MG63 (cell line): Measurements from ENCODE around the gene GGA1. TPM values are rescaled to one million over a fixed set of nuclear protein-coding genes. Genes with fewer than 3 reads are reported as not detected.

ENCODE experiments used
- DNase-seq: peaks from one replicate; pipeline ENCODE4 v3.0.0-alpha.2; 2020
- H3K27me3 ChIP-seq: fragments of 250-450 bp; sonication (Bioruptor Pico); 2 replicates; pipeline ENCODE4 v1.5.1; 2020; ENCODE audit warnings: mild to moderate bottlenecking, moderate library complexity
- H3K36me3 ChIP-seq: fragments of 250-450 bp; sonication (Bioruptor Pico); 2 replicates; pipeline ENCODE4 v1.5.1; 2020; ENCODE audit warnings: mild to moderate bottlenecking, moderate library complexity
- H3K4me3 ChIP-seq: fragments of 250-450 bp; sonication (Bioruptor Pico); 2 replicates; pipeline ENCODE4 v1.5.1; 2020; ENCODE audit warnings: mild to moderate bottlenecking, moderate library complexity
- H3K9me3 ChIP-seq: fragments of 250-450 bp; sonication (Bioruptor Pico); 2 replicates; pipeline ENCODE4 v1.5.1; 2020; ENCODE audit warnings: mild to moderate bottlenecking, moderate library complexity
- total RNA-seq: library from RNA; depleted of rRNA; stranded (reverse); fragments of >200 nt; shearing (Covaris generic); gene quantifications from 2 replicates; pipeline ENCODE4 v1.2.3, GENCODE V29; 2014; ENCODE audit warnings: low replicate concordance

The GGA1 gene
- total RNA-seq, 1 experiment from 2014 or later = 33.2 TPM

DNA sequence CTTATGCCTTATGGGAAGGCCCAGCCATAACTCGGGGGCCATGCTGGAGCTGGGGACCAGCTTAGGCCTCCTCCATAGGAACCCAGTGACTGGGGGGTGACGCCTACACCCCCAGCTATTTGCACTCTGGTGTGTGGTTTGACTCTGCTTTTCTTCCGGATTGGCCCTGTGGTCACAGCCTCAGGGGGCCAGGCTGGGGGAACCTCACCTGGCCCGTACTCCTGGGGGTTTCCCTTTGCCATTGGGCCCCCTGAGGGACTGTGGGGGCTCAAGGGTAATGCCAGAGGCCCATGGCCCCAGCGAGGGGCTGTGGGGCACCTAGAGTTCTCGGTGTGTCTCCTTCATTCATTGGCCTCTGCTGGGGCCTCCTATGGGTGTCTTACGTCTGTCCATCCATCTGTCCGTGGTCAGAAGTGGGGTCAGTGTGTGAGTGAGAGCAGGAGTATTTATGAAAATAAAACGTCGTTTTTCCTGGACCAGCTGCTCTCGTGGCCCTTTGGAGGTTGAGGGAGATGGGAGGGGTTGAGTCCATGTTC is 24.5 kb downstream of the GGA1 start:
- Histone ChIP-seq H3K36me3 (peaks cover 5% of the 10 kb centered on the region; the same call in 1 of the 2 replicates), H3K27me3 (no peaks in the 10 kb centered on the region)
- no peak for DNase-seq

DNA sequence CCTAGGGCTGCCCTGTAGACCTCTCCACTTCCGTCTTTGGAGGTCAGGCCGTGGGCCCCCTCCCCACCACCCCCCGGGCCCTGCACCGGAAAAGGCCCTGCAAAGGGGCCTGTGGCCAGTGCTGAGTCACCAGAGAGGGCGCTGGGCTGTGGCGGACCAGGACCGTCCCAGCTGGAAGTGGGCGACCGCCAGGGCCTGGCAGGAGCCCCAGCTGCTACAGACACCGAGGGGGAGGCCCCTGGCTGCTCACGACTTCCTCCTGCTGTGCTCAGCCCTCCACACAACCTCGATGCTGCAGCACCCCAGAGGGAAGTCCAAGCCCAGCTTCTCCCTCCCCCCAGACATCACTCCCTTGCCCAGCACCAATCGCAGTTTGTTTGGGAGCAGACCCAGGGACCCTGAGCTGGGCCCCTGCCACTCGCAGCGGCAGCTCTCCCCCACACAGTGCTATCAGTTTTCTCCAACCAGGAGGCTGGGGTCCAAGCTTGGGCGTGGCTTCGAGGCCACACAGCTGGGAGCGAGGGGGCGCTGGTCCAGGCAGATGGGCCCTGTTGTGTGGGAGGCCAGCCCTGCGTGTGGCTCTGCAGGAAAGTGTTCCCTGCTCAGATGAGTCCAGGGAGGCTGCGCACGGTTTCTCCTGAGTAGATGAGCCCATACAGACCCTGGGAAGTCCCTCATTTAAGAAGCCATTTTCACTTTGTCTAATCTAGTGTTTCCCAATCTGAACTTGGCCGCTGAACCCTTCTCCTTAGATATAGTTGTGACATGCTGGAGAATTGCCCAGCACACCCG is 25.2 kb downstream of the GGA1 start:
- Histone ChIP-seq H3K4me3 (no peak overlapping the region), H3K36me3 (0 out of 2 replicates have a peak, but pooled peaks cover 5% of the 10 kb centered on the region), H3K9me3 (no peaks in the 10 kb centered on the region), H3K27me3 (no peaks in the 10 kb centered on the region)
- peak; percentile 96 for DNase-seq

More for the DNA sequence above, 24.5 kb downstream of the GGA1 start:
- H3K4me3 ChIP-seq = no peak overlapping the region
- no peaks in the 10 kb centered on the region for H3K9me3 ChIP-seq

DNA sequence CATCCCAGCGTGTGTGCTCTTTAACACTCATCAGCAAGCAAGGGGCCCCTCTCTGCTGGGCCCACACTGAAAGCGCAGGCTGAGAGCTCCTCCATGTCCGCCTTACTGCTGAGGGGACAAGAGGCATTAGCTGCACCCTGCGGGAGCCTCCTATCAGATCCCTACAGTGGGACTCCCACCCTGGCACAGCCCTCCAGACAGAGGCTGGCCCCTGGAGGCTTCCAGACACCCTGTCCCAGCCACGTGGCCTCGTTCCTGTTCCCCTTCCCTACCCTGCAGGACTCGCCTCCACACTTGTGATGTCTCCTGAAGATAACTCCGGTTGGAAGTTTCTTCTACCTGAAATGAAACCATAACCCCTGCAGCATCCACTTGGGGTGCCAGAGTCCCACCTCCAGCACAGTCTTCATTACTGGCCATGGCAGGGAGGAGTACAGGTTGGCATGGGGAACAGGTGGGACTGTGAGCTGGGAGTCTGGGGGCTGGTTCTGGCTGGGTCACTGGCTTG is 25.8 kb downstream of the GGA1 start:
- DNase-seq = no peak
- no peaks in the 10 kb centered on the region for H3K9me3 ChIP-seq
- 0 out of 2 replicates have a peak, but pooled peaks cover 5% of the 10 kb centered on the region for H3K36me3 ChIP-seq
- no peaks in the 10 kb centered on the region for H3K27me3 ChIP-seq
- H3K4me3 ChIP-seq = no peak overlapping the region

DNA sequence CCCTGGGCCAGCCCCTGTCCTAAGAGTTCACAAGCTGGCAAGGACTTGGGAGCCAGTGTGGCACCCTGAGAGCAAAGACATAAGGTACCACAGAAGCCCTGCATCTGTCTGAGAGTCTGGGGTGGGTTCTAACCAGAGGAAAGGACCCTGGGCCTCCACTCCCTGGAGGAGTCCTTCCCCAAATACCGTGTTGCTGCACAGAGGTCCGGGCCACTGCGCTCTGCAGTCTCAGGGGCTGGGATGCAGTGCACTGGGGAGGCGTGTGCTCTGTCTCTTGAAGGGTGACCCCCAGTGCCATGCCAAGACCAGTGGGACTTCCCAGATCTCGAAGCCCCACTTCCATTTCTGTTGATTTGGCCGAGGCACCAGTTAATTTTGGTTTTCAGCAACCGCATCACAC is 26.5 kb downstream of the GGA1 start:
- H3K27me3 ChIP-seq = no peaks in the 10 kb centered on the region
- no peak for DNase-seq
- H3K36me3 ChIP-seq = 0 out of 2 replicates have a peak, but pooled peaks cover 5% of the 10 kb centered on the region
- no peak overlapping the region for H3K4me3 ChIP-seq
- no peaks in the 10 kb centered on the region for H3K9me3 ChIP-seq

DNA sequence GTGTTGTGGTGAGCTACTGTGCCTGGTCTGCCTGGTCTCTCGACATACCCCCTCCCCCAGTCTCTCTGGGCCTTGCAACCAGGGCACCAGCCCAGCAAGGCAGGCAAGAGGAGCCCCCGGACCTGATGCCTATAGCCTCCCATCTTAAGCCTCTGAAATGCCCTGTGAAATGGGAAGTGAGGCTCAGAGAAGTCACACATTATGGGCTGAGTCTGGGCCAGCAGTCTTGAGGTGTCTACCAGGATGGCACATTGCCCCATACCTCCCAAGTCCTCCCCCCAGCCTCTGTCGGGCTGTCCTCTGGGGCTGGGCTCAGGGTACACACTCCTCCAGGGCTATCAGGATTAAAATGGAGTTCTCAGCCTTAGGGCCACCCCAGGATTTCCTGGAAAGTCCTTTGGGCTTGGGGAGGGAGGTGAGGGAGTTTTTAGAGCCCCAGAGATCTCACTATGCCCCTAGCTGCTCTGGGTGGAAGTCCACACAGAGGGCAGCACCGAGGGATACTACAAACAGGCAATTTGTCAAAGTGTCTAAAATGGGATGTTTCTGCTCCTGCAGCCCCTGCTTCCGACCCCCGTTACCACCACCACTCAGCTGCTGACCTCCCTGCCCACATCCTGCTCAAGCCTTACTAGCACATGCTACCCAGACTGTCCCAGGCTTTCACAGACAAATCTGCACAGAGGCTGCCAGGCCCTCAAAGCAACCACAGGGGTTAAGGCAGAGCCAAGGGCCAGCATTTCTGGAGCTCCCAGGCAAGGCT is 27.7 kb downstream of the GGA1 start:
- peak; percentile 65 for DNase-seq
- Histone ChIP-seq H3K9me3 (no peaks in the 10 kb centered on the region), H3K4me3 (no peak overlapping the region), H3K27me3 (no peaks in the 10 kb centered on the region), H3K36me3 (0 out of 2 replicates have a peak, but pooled peaks cover under 1% of the 10 kb centered on the region)

DNA sequence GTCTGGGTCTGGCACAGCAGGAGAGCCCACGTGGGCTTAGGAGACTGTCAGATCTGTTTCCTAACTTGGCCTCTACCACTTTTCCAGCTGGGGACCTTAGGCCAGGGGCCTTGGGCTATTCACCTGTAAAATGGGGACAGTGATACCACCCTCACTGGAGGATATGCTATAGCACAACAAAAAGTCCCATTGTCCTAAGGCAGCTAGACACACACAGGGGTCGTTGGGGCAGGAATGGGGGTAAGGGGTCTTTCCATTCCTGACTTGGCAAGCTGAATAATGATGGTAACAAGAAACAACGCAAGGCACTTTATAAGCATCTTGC is 28.3 kb downstream of the GGA1 start:
- DNase-seq = no peak
- H3K27me3 ChIP-seq = no peaks in the 10 kb centered on the region
- no peaks in the 10 kb centered on the region for H3K9me3 ChIP-seq
- H3K36me3 ChIP-seq = no peaks in the 10 kb centered on the region
- H3K4me3 ChIP-seq = no peak overlapping the region

DNA sequence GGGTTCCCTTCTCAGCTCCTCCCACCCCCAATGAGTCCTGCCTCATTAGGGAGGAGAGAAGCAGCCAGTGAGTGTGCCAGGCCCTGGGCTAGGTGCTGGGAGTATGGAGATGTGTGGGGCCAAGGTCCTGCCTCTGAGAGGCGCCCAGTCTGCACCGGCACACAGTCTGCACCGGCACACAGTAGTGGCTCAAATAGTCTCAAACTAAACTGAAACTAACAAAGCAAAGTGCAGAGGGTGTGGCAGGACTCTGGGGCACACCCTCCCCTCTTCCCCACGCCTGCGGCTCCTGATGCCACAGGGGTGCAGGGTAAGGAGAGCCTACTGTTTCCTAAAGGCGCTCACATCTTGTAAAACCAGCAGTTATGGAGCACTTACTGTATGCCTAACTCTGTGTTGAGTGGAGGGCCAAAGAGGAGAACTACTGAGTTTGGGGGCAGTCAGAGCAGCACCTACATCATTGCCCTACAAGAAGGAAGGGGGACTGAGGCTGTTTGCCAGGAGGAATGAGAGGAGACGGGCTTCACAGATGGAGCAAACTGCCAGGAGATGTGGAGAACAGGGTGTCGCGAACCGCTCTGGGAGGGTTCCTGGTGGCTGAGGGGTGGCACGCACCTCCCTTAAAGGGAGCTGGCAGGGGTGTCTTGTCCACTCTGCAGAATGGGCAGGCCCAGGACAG is 29.9 kb downstream of the GGA1 start:
- H3K36me3 ChIP-seq = no peaks in the 10 kb centered on the region

DNA sequence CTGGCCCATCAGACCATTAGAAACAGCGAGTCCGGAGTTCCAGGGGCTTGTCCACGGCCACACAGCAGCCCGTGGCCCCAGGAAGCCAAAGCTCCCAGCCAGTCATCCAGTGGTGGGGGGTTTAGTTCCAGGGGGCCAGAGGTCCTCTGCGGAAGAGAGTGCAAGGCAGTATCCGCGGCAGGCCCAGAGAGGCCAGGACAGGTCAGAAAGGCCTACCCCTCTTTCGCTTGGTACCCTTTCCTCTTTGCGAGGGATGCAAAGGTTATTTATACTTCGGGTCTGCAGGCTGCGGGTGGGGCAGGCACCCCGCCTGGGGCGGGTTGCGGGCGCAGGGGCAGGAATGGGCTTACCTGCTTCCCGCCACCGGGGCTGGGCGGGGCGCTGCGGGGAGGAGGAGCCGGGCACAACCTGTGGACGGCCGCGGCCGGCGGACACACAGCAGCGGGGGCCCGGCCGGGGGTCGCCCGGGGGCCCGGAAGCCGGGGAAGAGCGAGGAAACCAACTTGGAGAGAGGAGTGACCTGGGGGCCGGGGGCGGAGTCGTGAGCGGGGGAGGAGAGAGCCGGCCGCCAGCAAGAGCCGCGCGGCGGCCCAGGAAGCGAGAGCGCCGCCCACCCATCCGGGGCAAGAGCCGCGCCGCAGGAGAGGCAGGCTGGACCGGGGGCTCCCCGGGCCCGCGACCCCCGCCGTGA is 30.6 kb downstream of the GGA1 start, which contains the start of gene SH3BP1:
Gene SH3BP1, plus strand, starts transcription at position 600 of the 691 bp plus-strand sequence. CDS start 119 bp downstream, outside the sequence.
- Histone ChIP-seq H3K4me3 (no peak within 1 kb of the TSS), H3K36me3 (no peaks in the 10 kb centered on the region), H3K27me3 (no peaks in the 10 kb centered on the region), H3K9me3 (no peaks in the 10 kb centered on the region)
- no peak for DNase-seq

More for the DNA sequence above, 29.9 kb downstream of the GGA1 start:
- Histone ChIP-seq H3K27me3 (no peaks in the 10 kb centered on the region), H3K9me3 (no peaks in the 10 kb centered on the region), H3K4me3 (no peak overlapping the region)
- no peak for DNase-seq

DNA sequence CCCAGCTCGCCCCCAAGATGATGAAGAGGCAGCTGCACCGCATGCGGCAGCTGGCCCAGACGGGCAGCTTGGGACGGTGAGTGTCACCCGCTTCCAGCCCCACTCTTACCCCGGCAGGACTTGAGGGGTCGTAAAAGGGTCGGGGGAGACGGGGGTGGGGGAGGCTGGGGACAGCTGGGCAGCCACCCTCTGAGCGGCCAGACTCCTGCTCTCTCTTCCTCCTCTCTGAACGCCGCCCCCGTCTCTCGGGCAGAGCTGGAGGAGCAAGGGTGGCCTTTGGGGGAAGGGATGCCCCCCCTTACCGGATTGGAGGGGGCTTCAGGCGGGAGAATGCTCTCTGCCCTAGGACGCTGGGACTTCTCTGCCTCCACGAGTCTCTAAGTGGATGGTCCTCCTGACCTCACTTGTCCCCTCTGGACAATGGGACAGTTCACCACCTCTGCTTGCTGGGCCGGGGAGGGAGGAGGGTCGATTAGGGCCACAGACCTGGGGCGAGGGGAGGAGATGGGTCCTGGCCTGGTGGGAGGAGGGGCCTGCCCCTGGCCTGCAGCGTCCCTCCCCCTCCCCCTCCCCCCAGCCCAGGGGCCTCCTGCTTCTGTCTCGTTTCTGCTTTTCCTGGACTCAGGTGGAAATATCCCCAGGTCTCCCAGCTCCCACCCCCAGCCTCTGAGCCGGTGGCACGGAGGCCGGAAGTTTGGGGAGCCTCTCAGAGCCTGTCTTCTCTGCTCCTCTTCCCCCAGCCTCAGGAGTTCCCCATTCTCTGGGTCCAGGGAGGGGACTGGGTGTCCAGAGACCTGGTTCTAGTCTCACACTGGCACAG is 31.3 kb downstream of the GGA1 start:
- no peaks in the 10 kb centered on the region for H3K27me3 ChIP-seq
- no peak overlapping the region for H3K4me3 ChIP-seq
- no peak for DNase-seq
- no peaks in the 10 kb centered on the region for H3K9me3 ChIP-seq
- no peaks in the 10 kb centered on the region for H3K36me3 ChIP-seq

DNA sequence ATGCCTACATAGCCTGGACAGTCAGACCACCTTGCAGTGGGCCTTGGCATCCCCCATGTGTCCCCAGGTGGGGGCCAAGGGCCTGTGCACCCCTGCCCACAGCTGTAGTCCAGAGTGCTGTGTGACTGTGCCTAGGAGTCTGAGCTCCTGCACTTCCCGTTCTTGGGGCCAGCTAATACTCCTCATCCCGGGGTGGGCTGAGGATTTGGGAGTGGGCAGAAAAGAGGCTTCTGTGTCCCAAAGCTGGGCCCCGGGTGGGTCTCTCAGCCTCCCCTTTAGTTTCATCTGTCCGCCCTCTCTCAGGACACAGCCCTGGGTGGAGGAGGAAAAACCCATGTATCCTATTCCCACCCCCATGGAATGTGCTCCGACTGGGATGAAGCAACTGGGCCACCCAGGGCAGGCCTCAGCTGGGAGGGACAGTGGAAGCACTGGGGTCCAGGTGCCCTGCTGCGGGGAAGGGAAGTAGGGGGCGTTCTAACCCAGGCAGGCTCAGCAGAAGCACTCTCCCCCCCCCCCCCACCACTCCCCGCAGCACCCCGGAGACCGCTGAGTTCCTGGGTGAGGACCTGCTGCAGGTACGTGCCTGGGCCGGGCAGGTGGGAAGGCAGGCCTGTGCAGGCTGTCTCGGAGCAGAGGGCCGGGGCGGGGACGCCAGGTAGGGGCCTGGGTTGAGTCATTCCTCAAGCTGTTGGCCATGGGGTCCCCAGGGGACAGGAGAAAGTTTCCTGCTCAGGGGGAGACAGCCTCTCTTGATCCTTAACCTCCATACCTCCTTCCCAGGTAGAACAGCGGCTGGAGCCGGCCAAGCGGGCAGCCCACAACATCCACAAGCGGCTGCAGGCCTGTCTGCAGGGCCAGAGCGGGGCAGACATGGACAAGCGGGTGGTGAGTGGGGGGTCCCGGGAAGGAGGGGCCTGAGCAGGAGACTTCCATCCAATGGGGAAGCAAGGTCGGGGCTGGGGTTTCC is 32.2 kb downstream of the GGA1 start:
- no peak for DNase-seq
- H3K4me3 ChIP-seq = no peak overlapping the region
- H3K9me3 ChIP-seq = no peaks in the 10 kb centered on the region
- H3K36me3 ChIP-seq = no peaks in the 10 kb centered on the region
- H3K27me3 ChIP-seq = no peaks in the 10 kb centered on the region

DNA sequence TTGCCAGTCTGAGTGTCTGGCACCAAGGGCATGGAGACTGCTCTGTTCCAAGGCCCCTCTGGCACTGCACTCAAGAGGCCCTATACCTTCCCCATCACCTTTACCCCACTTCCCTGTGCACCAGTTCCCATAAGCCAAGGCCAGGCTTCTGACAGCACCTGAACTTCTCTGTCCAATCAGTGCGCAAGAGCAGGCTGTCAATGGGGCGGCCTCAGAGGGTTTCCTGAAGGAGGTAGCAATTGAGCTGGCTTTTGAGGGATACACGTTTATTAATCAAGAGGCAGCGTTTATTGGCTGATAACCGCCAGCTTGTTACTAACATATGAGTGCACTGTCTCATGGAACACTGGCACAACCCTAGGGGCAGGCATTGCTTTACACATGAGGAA is 32.9 kb downstream of the GGA1 start:
- H3K36me3 ChIP-seq = no peaks in the 10 kb centered on the region
- H3K4me3 ChIP-seq = no peak overlapping the region
- DNase-seq = no peak
- H3K27me3 ChIP-seq = no peaks in the 10 kb centered on the region
- H3K9me3 ChIP-seq = no peaks in the 10 kb centered on the region

DNA sequence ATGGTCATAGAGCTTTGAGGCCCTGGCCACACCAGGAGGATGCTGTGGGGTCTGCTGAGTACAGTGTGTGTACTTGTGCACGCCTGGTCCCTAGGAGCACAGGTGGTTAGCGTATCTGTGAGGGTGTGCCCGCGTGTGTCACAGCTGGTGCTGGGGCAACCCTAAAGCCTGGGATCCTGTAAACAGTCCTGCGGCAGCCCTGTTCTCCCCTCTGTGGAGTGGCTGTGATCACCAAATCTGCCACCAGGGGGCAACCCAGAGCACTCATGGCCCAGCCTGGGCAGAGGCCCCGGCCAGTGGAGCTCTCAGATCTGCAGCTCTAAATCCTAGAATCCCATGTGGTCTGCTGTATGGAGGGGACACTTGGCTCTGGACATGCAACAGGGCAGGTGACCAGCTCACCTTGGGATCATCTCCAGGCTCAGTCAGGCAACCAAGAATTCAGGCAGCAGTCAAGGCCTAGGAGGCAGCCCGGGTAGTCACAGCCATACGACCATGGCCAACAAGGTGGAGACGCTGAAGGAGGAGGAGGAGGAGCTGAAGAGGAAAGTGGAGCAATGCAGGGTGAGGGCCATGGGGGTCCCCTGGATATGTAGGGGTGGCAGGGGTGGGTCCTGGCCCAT is 34.7 kb downstream of the GGA1 start:
- Histone ChIP-seq H3K36me3 (no peaks in the 10 kb centered on the region), H3K4me3 (no peak overlapping the region), H3K9me3 (no peaks in the 10 kb centered on the region), H3K27me3 (no peaks in the 10 kb centered on the region)
- peak; percentile 63 for DNase-seq

DNA sequence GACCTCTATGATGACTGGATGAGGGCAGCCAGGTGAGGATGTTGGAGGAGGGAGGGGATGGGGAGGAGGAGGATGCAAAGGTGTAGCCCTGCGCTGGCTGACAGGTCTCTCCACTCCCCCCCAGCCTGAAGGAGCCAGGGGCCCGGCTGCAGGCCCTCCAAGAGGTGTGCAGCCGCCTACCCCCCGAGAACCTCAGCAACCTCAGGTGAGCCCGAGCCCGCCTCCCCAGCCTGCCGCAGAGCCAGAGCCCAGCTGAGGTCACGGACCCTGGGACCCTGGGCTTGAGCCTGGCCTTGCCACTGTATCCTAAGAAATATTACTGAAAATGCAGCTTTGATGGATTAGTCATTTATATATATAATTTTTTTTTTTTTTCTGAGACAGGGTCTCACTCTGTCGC is 38.7 kb downstream of the GGA1 start:
- Histone ChIP-seq H3K4me3 (no peak overlapping the region), H3K9me3 (no peaks in the 10 kb centered on the region), H3K36me3 (no peaks in the 10 kb centered on the region), H3K27me3 (no peaks in the 10 kb centered on the region)
- DNase-seq = no peak

DNA sequence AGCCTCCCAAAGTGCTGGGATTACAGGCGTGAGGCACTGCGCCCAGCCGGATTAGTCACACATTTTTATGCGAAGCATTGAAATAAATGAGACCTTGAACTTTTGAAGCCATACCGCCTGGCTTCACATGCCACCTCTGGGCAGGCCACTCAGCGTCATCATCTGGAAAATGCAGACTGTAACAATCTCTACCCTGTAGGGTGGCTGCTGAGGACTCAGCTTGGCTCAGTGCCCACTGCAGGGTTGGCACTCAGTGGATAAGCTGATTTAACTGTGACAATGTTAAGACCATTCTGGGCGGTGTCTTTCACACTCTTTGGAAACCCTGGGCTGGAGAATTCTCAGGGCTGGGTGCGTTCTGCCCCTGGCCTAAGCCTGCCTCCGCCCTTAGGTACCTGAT is 39.3 kb downstream of the GGA1 start:
- H3K27me3 ChIP-seq = no peaks in the 10 kb centered on the region
- H3K36me3 ChIP-seq = no peaks in the 10 kb centered on the region
- peak; percentile 85 for DNase-seq
- no peaks in the 10 kb centered on the region for H3K9me3 ChIP-seq
- no peak overlapping the region for H3K4me3 ChIP-seq
